Measurements from ENCODE around the gene SCN2B.

SCN2B gene

GRCh38 chr11:118175993-118176777 lies at the start of gene SCN2B:
SCN2B (minus strand) TSS chr11:118176639; CDS start chr11:118176431, 208 bp downstream.
- DNase-seq, result no peak

GRCh38 chr11:118224511-118225188 lies 48.2 kb upstream of the SCN2B start, which contains the start of gene JAML:
JAML (minus strand) TSS chr11:118225011; CDS start chr11:118214866, 10,145 bp downstream.
- no peak for DNase-seq

- no peak for DNase-seq
These were observed 47.6 kb upstream of the SCN2B start for GRCh38 chr11:118223992-118224391.

- DNase-seq, result no peak
These were observed 47.1 kb upstream of the SCN2B start for GRCh38 chr11:118223570-118223969.

- DNase-seq, result no peak
These were observed 46.0 kb upstream of the SCN2B start for GRCh38 chr11:118222437-118222836.

GRCh38 chr11:118221419-118221818 lies 45.0 kb upstream of the SCN2B start:
- DNase-seq, result no peak

GRCh38 chr11:118219732-118220131 lies 43.3 kb upstream of the SCN2B start:
- DNase-seq, result no peak

GRCh38 chr11:118219244-118219643 lies 42.8 kb upstream of the SCN2B start:
- DNase-seq, result no peak

- DNase-seq, result no peak
These were observed 41.1 kb upstream of the SCN2B start for GRCh38 chr11:118217575-118217974.

- DNase-seq, result no peak
These were observed 40.4 kb upstream of the SCN2B start for GRCh38 chr11:118216621-118217481.

- no peak for DNase-seq
These were observed 39.3 kb upstream of the SCN2B start for GRCh38 chr11:118215765-118216164.

GRCh38 chr11:118215262-118215661 lies 38.8 kb upstream of the SCN2B start:
- DNase-seq, result no peak

GRCh38 chr11:118214210-118214914 lies 37.9 kb upstream of the SCN2B start:
- DNase-seq, result no peak

GRCh38 chr11:118213781-118214180 lies 37.3 kb upstream of the SCN2B start:
- DNase-seq, result no peak

- no peak for DNase-seq
These were observed 36.8 kb upstream of the SCN2B start for GRCh38 chr11:118213201-118213600.

GRCh38 chr11:118212781-118213191 lies 36.3 kb upstream of the SCN2B start:
- no peak for DNase-seq

GRCh38 chr11:118212131-118212725 lies 35.8 kb upstream of the SCN2B start:
- no peak for DNase-seq

- DNase-seq, result no peak
These were observed 34.6 kb upstream of the SCN2B start for GRCh38 chr11:118211006-118211405.

- DNase-seq, result no peak
These were observed 33.9 kb upstream of the SCN2B start for GRCh38 chr11:118210323-118210722.

- DNase-seq, result no peak
These were observed 32.6 kb upstream of the SCN2B start for GRCh38 chr11:118209033-118209432.

- DNase-seq, result no peak
These were observed 30.6 kb upstream of the SCN2B start for GRCh38 chr11:118207079-118207478.

GRCh38 chr11:118206391-118207031 lies 30.1 kb upstream of the SCN2B start:
- no peak for DNase-seq

Measured in NCI-H2029 treated with DMSO at 0.1 percent for 48 hours (cell line).